ENCODE data around the gene EFNB2.

Gene EFNB2

DNA sequence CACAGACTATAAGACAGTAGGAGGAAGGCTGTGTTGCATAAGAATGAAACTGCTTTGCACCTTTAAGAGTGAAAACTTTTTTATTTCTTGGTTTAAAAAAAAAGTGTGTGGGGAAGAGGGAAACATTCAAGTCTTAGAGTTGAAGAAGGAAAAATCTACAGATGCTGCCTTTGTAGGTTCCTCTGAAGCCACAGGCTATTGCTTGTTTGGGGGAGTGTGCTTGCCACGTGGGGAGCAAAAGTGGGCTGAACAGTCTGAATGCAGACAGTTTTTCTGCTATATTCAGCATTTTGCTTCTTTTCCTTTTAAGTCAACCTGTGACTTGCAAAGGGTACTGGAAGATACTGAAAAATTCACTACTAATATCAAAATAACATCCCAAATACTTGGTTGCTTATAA, 36.9 kb downstream of the EFNB2 start:
- no peak for DNase-seq

- DNase-seq: no peak
Observed at GRCh38 chr13:106498158-106498557, 37.3 kb downstream of the EFNB2 start.

- DNase-seq: no peak
Observed at GRCh38 chr13:106497079-106497478, 38.4 kb downstream of the EFNB2 start.

DNA sequence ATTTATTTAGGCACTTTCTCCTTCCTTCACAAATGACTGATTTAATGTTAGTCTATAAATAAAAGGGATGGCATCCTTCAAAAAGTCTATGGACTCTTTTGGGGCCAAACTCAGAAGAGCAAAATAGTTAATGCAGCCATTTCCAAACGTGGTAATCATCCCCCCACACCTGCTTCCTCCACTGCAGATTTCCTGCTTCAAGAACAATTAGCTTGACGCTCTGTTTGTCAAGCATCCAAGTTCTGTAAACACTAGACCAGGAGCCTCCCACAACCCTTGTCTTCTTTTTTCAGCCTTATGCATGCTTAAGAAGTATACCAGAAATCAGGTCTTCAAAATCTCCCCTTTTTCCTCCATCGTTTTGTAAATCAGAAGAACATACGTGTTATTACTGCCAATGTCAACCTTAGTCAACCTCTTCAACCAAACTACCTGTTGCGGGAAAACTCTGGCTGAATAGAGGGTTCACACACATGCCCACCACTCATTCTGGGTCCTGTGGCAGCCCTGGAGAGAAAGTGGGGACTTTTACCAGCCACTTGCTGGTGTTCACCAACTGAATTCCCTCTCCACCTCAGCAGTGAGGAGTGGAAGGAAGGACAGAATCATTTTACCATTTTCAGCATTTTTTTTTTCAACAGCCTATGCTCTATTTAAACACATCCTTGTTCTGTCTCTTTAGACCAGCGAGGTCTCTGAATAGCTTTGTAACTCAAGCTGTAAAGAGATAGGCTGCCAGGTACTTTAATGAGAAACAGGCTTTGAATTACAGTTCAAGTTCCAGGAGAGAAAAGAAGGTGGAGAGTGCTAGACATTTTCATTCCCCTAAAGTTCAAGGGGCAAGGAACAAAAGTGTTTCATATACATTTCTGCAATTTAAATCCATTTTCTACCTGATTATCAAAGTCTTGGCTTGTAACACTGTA, 39.1 kb downstream of the EFNB2 start:
- DNase-seq: no peak

DNA sequence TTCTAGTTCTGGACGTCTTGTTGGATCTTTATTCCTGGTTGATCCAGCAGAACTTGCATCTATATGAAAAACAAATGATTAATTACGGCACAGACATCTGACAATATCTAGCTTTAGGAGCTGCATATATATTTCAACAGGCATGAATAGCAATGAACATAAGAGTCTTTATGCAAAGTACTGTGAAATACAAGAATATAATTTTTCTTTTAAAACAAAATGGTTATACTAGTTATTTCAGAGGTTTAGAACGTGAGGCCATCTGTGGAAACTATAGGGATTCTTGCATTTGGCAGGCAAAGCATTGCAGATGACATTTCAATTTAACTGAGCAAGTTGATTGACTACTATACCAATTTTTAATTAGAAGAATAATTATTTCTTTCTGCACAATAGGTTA, 40.5 kb downstream of the EFNB2 start:
- no peak for DNase-seq

GRCh38 chr13:106494506-106494905, 41.0 kb downstream of the EFNB2 start:
- DNase-seq: no peak

DNA sequence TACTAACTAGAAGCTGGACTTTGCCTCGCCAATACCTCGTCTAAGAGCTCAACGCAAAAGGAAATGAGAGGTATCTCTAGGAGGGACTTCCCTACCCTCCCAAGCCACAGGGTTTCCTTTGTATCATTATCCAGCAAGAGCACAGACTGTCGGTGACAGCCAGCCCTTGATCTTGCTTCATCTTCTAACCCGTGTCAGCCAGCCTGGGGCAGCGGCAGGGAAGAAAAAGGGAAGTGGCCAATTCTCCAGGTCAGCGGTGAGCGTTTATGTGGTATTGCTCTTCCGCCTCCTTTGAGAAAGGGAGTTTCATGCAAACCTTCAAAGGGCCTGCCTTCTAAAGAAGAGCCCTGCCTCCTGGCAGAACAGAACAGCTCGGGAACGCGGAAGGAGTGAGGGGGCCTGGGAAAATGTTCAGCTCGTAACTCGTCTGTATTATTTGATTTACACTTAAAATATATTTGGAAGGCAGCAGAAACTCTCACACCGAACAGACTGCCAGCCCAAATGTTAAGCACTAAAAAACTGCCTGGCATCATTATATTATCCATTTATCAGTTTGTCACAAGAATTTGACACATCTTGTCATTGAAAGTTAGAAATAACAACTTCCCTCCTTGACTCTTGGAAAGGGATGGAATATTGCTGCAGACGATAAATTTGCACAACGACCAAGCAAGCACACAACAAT, 41.8 kb downstream of the EFNB2 start:
- no peak for DNase-seq

GRCh38 chr13:106492588-106493475, 42.6 kb downstream of the EFNB2 start:
- DNase-seq: no peak

DNA sequence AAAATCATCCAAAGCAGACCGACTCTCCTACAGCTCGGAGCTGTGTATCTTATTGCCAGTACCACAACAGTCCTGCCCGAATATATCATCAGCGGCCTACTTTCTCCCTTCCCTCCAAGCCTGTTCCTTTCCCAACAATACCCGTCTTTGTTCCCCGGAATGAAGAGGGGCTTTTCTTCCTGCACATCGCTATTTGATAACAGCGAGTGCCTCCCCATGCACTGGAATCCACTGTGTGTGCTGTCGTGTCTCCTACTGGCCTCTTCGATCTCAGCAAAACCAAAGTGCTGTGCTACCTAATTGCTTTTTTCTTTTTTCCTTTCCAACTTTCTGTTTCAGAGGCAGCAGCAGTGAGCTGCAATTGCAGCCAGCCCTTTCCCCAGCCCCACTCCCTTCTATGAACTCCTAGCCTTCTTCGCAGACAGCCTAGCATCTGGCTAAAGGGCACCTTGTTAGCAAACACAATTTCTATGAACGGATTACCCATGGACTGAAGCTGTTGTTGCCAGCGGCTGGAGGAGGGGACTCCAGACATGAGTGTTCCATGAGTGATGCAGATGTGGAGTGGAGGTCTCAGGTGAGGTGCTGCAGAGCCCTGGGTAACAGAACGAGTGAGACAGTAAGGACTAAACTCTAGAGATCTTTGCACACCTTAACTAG, 43.4 kb downstream of the EFNB2 start:
- DNase-seq: no peak

GRCh38 chr13:106491463-106491862, 44.0 kb downstream of the EFNB2 start:
- DNase-seq: no peak

GRCh38 chr13:106490569-106491321, 44.7 kb downstream of the EFNB2 start:
- no peak for DNase-seq

GRCh38 chr13:106489849-106490568, 45.5 kb downstream of the EFNB2 start:
- no peak for DNase-seq

GRCh38 chr13:106488686-106489085, 46.8 kb downstream of the EFNB2 start:
- DNase-seq: no peak

GRCh38 chr13:106488076-106488475, 47.4 kb downstream of the EFNB2 start:
- no peak for DNase-seq

GRCh38 chr13:106487129-106487528, 48.3 kb downstream of the EFNB2 start:
- no peak for DNase-seq

GRCh38 chr13:106486287-106486686, 49.2 kb downstream of the EFNB2 start:
- DNase-seq: no peak

DNA sequence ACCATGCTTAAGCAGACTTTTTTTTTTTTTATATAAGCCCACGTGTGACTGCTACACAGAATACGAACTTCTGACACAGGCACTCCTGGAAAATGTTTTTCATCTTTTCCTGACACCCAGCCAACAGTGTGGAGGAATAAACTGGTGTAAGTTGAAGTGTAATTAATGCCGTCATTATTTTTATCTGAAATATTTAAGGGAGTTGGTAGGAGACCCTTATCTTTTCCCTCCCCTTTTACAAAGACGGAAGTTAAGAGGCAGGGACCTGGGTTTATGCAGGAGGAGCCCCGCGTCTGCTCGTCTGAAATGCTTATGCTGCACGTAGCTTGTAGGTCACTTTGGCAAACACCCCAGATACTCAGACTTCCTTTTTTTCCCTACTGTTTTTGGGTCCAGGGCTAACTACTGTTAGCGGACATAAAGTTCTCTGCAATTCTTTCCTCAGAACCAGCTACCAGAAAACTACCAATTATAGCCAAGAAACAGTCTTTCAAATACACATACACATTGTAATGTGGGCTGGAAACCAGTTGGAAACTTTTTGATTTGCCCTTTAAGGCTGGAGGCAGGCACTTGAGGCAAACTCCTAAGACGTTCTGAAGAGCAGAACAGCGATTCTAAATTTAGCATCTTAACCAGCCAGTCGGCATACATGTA, 50.8 kb downstream of the EFNB2 start:
- DNase-seq: no peak

- no peak for DNase-seq
Observed at GRCh38 chr13:106484084-106484483, 51.4 kb downstream of the EFNB2 start.

DNA sequence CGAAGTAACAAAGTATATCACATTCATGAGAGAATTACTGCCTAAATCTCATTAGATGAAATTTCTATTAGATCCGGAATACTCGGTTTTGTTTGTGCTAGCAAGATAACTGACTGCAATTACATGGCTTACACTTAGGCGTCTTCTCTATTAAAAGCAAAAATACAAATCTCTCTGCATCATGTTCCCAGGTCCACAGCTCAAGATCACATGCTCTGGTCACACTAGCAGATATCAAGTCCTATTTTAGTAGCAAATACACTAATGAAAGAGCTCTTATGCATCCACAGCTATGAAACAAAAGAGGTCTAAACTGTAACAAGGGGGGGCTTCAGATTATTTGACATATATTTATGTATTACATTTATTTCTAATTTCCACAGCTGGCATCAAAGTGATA, 53.5 kb downstream of the EFNB2 start:
- DNase-seq: no peak

DNA sequence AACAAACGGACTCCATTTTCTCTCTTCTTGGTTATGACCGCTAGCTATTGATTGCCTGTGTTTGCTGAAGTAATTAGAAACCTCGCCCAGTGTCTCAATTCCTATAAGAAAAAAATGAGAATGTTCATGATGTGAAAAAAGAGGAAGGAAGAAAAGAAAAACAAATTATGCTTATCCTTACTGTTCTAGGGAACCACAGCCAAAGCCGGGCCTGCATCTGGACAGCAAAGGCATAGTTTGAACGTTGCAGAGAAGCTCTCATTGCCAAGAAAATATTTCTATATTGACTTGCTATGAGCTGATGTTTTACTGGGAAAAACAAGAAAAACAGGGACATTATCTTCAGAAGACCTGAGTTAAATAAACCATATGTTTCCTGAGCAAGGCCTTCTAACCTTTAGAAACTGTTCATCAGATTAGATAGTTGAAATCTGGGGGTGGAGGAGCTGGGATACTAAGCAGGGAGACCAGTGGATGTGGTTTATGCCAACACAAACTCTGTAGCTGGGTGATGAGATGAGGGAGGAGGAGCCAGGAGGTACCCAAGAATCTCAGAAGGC, 55.0 kb downstream of the EFNB2 start:
- DNase-seq: no peak
